Measurements from ENCODE around the gene CCDC80. TPM values are rescaled to one million over a fixed set of nuclear protein-coding genes. Genes with fewer than 3 reads are reported as not detected.

CCDC80 gene
- total RNA-seq, 2 donors from 2014 or later, result 90.8 to 350 TPM

DNA sequence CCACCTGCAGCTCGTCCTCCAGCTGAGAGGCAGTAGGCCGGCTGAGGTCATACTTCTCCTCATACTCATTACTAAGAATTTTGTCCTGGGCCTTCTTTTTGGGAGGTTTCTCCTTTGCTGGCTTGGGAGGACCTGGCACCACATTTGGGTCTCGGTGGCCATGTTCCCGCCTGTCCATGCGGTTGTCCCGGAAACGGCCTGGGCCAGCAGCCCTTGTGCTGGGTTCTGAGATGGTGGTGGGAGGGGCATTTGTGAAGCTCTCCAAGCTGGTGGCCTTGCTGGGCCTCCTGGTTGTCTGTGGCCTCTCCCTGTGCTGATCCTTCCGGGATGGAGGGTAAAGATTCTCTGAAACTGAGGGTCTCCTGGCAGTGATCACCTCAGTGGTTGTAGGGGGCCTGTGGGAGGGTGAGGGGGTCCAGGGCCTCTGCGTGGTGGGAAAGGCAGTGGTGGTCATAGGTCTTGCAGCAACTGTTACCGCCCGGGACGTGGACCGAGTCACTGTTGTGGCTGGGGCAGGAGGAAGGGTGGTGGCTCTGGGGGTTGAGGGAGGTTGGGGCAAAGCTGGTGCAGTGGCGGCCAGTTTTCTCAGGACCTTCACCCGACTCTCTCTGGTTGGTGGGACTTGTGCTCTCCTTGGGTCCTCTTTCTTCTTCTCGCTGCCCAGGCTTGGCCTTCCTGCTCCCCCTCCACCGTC lies 2.5 kb downstream of the CCDC80 start:
- H3K4me1 ChIP-seq (ENCODE audit: control insufficient read depth in 1 of 2, low read depth in 2 of 2), result peaks cover 8 to 59% of the 10 kb centered on the region in 2 donors
- H3K27me3 ChIP-seq (replicated peaks; ENCODE audit: insufficient read depth), result no peaks in the 10 kb centered on the region
- ATAC-seq (ENCODE audit: insufficient number of reproducible peaks, low FRiP score, low read depth) (no peak), DNase-seq (ENCODE audit: low spot score) (no peak)
- H3K36me3 ChIP-seq, result no peaks in the 10 kb centered on the region
- TF ChIP-seq, protein P1, sequence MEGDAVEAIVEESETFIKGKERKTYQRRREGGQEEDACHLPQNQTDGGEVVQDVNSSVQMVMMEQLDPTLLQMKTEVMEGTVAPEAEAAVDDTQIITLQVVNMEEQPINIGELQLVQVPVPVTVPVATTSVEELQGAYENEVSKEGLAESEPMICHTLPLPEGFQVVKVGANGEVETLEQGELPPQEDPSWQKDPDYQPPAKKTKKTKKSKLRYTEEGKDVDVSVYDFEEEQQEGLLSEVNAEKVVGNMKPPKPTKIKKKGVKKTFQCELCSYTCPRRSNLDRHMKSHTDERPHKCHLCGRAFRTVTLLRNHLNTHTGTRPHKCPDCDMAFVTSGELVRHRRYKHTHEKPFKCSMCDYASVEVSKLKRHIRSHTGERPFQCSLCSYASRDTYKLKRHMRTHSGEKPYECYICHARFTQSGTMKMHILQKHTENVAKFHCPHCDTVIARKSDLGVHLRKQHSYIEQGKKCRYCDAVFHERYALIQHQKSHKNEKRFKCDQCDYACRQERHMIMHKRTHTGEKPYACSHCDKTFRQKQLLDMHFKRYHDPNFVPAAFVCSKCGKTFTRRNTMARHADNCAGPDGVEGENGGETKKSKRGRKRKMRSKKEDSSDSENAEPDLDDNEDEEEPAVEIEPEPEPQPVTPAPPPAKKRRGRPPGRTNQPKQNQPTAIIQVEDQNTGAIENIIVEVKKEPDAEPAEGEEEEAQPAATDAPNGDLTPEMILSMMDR (IDR thresholded peaks at IDR 0.05), result no peak
- H3K9me3 ChIP-seq, result no peaks in the 10 kb centered on the region
- H3K4me3 ChIP-seq, result peak overlapping the region; percentile 73
- peak overlapping the region; percentile 55 to 85 for H3K27ac ChIP-seq

- DNase-seq (ENCODE audit: low spot score) (no peak), ATAC-seq (ENCODE audit: insufficient number of reproducible peaks, low FRiP score, low read depth) (no peak)
- Histone ChIP-seq H3K4me3 (peak overlapping the region; percentile 50), H3K9me3 (no peaks in the 10 kb centered on the region), H3K27ac (peak overlapping the region; percentile 55 to 85), H3K27me3 (replicated peaks; ENCODE audit: insufficient read depth) (no peaks in the 10 kb centered on the region), H3K36me3 (no peaks in the 10 kb centered on the region), H3K4me1 (ENCODE audit: control insufficient read depth in 1 of 2, low read depth in 2 of 2) (peaks cover 8 to 59% of the 10 kb centered on the region in 2 donors)
- TF ChIP-seq, protein P1 (IDR thresholded peaks at IDR 0.05), result no peak
Measured at GRCh38 chr3:112637700-112638099, 3.2 kb downstream of the CCDC80 start.

DNA sequence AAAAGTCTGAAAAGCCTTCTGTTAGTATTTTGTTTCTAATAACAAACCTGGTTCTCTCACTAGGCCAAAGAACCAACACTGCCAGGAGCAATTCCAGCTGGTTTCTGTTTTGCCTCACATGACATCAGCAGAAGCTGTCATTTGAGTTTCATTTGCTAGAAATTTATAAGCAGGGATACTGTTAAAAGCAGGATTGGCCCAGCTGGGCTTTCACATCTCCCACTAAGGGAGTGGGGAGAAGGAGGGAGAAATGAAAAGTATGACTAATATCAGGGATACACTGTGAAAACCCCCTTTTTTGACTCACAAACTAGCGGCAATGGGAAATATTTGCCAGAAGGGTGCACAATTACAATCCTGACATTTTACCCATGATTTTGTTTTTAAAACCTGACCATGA lies 5.3 kb downstream of the CCDC80 start:
- peak overlapping the region; percentile 50 for H3K4me3 ChIP-seq
- TF ChIP-seq, protein P1 (IDR thresholded peaks at IDR 0.05), result no peak
- DNase-seq (ENCODE audit: low spot score) (no peak), ATAC-seq (ENCODE audit: insufficient number of reproducible peaks, low FRiP score, low read depth) (peak; percentile 90)
- peak overlapping the region; percentile 62 to 85 for H3K27ac ChIP-seq
- peaks cover 5 to 52% of the 10 kb centered on the region in 2 donors for H3K4me1 ChIP-seq (ENCODE audit: control insufficient read depth in 1 of 2, low read depth in 2 of 2)
- no peaks in the 10 kb centered on the region for H3K27me3 ChIP-seq (replicated peaks; ENCODE audit: insufficient read depth)
- H3K36me3 ChIP-seq, result no peaks in the 10 kb centered on the region
- no peaks in the 10 kb centered on the region for H3K9me3 ChIP-seq

DNA sequence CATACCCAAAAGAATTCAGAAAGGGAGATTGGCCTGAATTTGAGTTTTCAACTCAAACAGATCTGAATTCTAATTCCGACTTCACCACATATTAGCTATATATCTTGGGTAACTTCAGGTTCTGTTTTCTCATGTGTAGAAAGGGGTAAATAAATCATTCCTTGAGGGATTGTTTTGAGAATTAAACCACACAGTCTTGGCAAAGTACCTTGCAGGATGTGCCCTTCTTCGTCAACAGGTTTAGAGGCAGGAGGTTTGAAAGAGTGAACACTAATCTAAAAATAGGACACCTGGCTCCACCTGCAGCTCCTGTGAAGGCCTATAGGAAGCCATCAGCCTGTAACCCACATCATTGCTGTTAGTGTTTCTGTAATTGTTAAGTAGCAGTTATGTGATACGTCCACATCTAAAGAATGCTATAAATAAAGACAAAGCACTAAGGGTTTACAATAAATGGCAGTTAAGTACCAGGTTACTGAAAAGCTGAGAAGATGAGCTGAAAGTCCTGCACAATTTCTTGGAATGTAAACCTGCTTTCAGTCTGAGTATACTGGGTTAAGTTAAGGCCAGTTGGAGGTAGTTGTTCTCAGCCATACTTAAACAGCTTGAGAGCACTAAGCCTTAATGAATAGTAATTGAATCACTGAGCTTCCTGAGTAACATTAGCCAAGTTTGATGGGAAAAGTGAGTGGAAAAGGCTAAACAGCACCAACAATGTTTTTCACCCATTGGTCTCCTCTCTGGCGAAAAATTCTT lies 6.0 kb downstream of the CCDC80 start:
- Histone ChIP-seq H3K4me3 (peak overlapping the region; percentile 50), H3K27ac (peak overlapping the region; percentile 62 to 85), H3K9me3 (no peaks in the 10 kb centered on the region), H3K36me3 (no peaks in the 10 kb centered on the region), H3K27me3 (replicated peaks; ENCODE audit: insufficient read depth) (no peaks in the 10 kb centered on the region), H3K4me1 (ENCODE audit: control insufficient read depth in 1 of 2, low read depth in 2 of 2) (peaks cover 5 to 53% of the 10 kb centered on the region in 2 donors)
- TF ChIP-seq, protein P1 (IDR thresholded peaks at IDR 0.05), result no peak
- ATAC-seq (ENCODE audit: insufficient number of reproducible peaks, low FRiP score, low read depth) (no peak), DNase-seq (ENCODE audit: low spot score) (no peak)

- Histone ChIP-seq H3K27ac (no peak overlapping the region), H3K4me3 (no peak overlapping the region), H3K9me3 (no peaks in the 10 kb centered on the region), H3K4me1 (ENCODE audit: control insufficient read depth in 1 of 2, low read depth in 2 of 2) (peaks cover 5 to 48% of the 10 kb centered on the region in 2 donors), H3K36me3 (no peaks in the 10 kb centered on the region), H3K27me3 (replicated peaks; ENCODE audit: insufficient read depth) (no peaks in the 10 kb centered on the region)
- no peak for ATAC-seq (ENCODE audit: insufficient number of reproducible peaks, low FRiP score, low read depth)
- TF ChIP-seq, protein P1 (IDR thresholded peaks at IDR 0.05), result no peak
- DNase-seq (ENCODE audit: low spot score), result no peak
Measured at GRCh38 chr3:112633757-112634156, 7.2 kb downstream of the CCDC80 start.

Measured in thoracic aorta (tissue), 2 donors.